HK-2 (cell line): ENCODE results near the gene SH3PXD2B.
"Not testable (repeated sequence)": the region's sequence is repeated elsewhere in the genome, so short reads cannot be mapped to it uniquely, and the experiment has no call there.

ENCODE experiments used
- DNase-seq: peaks from one replicate; pipeline ENCODE4 v3.0.0-alpha.2; 2018; ENCODE audit not compliant: unreplicated experiment

SH3PXD2B gene

DNA sequence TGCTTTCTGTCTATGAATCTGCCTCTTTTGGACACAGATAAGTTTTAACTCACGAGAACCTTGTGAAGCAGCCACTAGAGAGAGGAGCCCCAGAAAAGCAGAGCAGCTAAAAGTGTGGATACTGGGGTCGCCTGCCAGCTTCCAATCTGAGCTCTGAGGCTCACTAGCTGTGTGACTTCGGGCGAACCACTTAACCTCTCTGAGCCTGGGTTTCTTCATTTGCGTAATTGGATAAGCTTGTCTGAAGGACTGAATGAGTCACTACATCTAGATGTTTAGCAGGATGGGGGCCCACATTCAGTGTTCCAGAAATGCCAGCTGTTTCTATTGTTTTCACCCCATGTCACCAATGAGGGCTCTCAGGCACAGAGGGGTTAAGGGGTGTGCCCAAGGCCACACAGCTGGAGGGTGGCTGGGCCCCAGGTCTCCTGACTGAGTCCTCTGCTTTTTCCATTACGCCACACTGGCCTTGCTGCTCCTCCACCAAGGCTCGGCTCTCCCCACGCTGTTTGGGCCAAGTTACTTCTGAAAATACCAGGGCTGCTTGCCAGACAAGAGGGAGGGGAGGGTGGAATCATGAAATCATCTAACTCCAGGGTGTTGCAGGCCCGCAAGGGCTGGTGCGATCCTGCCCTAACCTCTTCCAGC is 36.2 kb downstream of the SH3PXD2B start:
- DNase-seq = no peak

DNA sequence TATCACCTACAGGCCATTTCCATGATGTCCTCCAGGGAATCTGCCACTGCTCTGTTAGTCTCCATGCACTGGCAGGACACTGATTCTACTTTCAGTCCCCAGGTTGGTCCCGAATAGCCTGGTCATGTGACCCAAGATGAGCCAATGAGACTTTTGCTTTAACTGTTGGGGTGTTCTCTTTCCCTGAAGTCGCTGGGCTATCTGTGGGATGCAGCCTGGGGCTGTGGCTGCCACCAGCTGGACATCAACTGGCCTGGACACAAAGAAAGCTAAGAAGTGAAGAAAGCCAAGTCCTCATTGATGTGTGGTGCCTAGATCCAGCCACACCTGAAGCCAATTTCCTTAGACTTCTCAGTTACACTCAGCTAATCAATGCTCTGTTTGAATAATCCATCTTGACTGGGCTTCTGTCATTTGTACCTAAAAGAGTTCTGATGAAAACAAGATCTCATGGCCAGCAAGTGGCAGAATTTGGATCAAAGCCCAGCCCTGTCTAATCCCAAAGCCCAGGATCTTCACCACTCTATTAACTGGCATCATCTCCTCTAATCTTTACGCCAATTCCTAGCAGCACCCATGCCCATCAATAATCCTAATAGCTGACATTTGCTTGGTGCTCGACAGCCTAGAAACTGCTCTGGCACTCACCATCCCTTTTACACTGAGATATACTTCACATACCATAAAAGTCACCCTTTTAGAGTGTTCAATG is 37.0 kb downstream of the SH3PXD2B start:
- DNase-seq = no peak

DNA sequence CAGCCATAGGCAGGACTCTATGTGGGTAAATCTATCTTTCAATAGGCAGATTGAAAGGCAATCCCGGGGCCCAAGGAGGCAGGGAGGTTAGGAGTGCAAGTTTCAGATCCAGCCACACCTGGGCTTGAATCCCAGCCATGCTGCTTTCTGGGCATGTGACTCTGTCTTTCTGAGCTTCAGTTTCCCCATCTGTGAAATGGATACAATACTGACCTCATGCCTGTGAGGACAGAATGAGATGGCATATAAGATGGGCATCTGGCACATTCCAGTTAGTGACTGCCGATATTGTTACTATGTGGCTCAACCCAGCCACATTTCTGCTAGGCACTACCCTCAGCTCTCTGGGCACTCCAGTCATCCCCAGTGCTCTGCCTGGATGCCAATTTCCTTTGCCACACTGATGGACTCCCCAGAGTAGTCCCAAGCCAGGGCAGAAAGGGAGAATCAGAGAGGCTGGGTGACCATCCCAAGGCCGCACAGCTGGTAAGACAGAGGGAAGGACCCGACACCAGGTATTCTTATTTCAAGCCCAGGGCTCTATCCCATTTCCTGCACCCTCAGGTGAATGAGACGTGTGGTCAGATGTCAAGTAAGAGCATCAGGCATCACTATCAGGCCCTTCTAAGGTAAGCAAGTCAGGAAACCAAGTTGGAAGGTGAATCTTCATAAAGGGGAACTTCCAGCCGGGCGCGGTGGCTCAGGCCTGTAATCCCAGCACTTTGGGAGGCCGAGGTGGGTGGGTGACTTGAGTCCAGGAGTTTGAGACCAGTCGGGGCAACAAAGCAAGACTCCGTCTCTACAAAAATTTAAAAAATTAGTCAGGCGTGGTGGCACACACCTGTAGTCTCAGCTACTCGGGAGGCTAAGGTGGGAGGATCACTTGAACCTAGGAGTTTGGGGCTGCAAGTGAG is 38.7 kb downstream of the SH3PXD2B start:
- no peak for DNase-seq

DNA sequence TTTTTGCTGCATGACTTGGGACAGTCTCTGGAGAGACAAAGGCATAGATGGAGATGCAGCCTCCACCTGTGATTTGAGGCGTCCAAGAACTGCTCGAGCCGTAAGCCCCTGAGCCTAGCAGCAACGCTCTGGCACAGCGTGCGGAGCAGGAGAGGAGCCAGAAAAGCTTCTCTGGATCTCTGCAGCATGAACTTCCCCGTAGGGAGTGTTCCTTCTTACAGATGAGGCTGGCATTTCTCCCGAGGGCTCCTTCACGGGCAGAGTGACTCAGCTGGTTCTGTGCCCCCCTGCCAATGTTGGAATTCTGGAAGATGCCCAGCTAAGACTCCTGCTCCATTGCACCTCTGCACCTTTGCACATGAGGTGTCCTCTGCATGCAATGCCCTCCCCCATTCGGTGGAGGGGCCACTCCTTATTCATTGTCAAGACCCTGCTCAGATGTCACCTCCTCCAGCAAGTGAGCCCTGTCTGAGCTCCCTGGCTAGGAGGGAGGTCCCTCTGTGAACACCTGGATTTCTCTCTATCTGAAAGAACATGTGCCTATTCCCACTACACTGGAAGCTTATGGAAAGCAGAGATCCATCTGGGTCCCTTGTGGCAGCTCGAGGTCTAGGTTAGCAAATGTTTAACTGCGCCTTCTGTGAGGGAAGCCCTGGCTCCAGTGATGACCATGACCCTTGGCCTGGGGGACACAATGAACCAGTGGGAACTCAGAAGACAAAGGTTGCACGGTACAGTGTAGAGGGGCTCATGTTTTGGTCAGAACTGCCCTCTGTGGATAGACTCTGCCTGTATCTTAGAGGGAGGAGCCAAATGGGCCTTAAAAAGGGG is 39.6 kb downstream of the SH3PXD2B start:
- DNase-seq = no peak

DNA sequence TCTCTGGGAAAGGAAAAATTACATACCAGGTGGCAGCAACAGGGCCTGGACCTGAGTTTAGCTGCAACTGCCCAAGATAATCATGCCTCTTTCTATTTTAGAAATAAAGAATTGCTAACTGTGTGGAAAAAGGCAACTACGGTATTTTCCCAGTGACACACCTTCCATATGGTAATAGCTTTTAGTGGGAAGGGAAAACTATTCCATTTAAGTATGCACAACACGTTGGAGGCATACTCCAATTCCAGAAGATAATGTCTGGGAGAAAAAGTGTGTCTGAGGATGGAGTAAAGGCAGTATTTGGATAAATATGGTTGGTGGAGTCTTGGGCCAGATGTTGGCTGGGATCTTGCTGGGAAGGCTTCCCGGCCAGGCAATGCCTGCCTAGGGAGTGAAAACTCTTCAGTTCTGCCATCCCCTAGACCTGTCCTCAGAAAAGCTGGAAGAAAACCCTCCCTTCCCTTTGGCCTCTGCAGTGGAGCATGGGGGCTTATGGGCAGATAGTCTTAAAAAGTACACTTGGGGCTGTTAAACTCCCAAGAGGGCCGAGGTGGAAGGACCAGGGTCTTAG is 40.6 kb downstream of the SH3PXD2B start:
- no peak for DNase-seq

DNA sequence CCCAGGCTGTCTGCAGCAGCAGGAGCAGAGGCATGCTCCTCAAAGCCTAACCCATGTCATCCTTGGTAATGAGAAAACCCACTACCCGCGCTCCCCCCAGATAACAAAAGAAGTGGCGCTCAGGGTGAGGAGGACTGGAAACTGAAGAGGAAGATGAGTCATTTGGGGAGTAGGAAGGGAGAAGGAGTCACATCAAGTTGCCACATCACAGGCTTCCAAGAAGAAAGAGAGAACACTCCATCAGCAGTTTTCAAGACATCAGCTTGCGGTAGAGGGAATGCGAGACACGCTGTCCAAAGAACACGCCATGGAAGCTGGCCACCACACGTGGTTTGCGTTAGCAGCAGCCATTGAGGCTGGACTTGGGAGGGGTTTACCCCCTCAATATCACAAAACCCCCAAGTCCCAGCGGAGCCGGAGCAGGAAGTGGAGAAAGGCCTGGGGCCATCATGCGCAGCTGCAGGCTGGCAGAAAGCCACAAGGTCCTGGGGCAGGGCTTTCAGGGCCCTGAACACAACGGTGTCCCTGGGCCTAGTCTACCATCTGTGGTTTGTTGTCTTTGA is 41.5 kb downstream of the SH3PXD2B start:
- no peak for DNase-seq

DNA sequence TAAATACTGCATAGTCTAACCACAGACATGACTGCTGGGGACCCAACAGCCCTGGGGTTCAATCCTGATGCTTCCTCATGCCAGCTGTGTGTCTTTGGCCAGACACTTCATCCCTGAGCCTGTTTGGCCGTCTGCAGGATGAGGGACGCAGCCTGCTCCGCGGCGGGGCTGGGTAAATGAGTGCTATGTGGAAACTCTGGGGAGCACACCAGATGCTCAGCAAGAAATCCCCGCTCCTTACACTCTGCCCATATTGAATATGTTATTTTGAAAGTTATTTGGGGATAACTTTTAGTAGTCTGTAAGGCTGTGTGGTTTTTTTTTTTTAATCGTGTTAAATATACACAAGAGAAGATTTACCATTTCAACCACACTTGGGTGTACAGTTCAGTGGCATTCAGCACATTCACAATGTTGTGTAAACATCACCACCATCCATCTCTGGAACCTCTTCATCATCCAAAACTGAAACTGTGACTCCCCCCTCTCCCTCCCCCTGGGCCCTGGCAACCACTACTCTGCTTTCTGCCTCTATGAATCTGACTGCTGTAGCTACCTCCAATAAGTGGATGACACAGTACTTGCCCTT is 42.7 kb downstream of the SH3PXD2B start:
- no peak for DNase-seq

DNA sequence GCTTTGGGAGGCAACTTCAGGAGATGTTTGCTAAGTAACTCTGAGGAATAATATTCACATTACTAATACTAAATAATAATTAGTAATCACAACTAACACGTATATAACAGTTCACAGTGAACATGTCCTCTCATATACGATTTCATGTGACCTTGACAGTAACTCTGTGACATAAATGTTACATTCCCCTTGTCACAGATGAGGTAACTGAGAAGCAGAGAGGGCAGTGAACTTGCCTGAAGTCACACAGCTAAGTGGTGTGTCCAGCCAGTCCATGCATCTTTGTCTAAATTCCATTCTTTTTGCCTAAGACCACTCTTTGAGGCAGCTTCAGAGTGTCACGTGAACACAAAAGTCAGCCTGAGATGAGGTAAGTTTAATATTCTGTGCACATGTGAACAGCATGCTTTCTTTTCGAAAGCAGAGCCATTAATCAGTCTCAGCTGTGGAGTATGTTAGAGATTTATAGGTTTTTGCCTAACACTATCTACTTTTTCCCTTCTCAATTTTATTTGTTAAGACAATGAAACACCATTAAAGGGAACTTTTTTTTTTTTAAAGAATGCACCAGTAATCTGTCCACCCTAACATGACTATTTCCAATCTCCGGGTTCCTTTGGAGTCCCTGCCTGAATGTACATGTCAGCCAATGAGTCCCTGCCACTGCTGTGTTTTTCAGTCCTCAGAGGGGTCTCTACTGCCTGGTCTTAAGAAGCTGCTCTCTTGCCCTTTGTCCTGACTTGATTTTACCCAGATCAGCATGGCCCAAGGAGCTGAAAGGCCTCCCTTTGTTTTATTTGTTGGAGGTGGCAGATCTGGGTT is 43.5 kb downstream of the SH3PXD2B start:
- no peak for DNase-seq

DNA sequence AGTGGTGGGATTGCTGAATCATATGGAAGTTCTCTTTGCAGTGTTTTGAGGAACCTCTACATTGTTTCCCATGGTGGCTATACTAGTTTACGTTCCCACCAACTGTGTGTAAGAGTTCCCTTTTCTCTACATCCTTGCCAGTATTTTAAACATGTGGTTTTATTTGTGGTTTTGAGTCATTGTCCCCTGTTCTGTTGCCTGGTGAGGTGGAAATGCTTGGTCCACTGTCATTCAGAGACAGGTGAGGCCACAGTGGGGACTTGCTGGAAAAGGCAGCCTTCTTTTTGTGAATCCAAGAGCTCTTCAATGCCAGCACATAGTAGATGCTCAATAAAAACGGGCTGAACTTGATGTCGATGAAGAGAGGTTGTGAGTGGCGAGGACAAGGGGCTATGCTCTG is 44.2 kb downstream of the SH3PXD2B start:
- DNase-seq = no peak

DNA sequence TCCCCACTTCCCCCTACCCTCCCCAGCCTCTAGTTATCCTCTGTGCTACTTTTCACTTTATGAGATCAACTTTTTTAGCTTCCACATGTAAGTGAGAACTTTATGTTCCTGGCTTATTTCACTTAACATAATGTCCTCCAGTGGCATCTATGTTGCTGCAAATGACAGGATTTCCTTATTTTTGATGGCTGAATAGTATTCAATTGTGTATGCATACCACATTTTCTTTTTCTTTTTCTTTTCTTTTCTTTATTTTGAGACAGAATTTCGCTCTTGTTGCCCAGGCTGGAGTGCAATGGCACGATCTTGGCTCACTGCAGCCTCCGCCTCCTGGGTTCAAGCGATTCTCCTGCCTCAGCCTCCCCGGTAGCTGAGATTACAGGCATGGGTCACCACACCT is 44.8 kb downstream of the SH3PXD2B start:
- DNase-seq = not testable (repeated sequence)

DNA sequence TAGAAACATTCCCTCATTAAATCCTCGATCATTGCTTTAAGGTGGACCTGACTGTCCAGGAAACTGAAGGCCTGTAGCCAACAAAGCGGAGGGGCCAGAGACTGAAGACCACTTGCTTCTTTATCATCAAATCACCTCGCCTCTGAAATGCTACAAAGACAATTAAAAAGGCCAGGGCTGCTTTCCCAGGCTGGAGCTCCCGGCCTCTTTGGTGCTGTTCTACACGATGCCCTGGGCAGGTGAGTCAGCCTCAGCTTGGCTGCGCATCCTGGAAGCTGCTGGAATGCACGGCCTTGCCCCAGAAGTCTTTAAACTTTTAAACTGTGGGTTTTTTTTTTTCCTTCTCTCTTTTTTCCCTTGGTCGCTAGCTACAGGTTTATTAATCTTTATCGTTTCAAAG is 46.5 kb downstream of the SH3PXD2B start:
- peak; percentile 32 for DNase-seq

DNA sequence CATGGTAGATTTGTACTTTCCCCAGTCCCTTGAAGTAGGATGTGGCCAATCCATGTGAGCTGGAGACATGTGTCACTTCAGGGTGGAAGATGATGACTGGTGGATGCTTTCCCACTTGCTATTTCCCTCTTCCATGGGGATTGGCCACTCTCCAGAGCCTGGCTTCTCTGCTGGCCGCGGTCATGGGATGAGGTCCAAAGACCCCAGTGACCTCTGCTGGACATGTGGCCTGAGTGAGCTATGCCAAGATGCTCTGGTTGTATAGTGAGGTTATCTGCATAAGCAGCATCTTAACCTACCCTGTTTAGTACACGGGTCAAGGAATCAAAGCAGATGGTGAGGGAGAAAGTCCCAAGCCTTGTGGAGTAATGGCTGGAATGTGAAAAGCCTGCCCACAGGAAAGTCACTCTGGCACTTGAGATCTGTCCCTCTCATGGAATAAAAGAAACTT is 47.1 kb downstream of the SH3PXD2B start:
- no peak for DNase-seq

DNA sequence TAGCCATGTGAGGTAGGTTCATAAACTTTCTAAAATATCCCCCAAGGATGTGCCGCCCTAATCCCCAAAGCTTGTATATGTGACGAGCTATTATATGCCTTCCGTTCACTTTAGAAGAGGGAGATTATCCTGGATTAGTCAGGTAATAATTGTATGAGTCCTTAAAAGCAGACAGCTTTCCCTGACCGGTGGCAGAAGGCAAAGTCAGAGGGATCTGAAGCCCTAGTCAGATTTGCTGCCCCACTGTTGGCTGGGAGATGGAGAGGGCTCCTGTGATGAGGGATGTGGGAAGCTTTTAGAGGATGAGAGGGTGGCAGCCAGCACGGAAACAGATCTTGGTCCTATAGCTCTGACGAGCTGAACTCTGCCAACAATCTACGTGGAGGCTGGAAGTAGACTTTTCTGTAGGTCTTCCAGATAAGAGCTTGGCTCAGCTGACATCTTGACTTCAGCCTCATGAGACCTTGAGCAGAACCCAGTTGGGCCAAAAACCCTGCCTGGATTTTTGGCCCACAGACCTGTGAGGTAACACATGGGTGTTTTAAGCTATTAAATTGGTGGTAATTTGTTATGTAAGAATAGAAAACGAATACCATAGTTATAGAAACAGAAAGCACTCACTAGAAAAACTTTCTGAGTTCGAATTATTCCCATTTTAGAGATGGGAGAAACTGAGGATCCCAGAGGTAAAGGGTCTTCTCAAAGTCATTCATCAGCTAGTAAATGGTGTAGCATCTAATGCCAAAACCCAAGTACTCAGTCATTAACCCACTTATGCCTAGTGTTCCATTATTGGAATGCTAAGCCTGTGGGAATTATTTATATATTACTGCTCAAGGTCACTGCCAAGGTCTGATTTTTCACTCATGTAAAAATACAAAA is 48.9 kb downstream of the SH3PXD2B start:
- DNase-seq = no peak

DNA sequence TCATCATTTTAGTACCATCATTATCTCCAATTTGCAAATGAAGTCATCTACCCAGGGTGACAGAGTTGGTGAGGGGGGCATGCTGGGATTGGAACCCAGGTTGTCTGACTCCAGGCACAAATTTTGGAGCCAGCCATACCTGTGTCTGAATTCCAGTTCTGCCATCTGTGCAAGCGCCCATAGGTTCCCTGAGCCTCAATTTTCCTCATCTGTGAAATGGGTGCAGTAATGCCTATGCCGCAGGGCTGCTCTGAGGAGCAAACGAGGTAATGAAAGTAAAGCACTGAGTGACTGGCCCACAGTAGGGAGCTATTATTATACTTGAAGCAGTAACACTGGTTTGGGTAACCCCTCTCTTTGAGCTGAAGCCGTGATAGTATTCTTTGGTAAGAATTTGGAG is 49.6 kb downstream of the SH3PXD2B start:
- no peak for DNase-seq

DNA sequence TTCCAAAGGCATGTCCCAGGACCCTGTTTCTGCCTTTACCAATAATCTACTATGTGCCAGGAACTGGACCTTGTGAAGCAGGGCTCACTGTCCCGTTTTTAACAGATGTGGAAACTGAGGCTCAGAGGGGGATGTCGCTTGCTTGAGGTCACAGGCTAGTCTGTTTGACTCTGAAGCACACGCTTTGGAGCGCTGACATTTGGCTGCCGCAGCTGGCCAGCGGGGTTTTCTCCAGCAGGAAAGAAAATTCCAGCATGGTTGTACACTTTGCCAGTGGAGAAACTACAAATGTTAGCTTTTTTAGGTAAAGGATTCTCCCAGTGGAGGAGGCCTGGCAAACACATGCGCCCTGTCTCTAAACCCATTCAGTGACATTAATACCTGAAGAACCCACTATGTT is 50.5 kb downstream of the SH3PXD2B start:
- DNase-seq = no peak

DNA sequence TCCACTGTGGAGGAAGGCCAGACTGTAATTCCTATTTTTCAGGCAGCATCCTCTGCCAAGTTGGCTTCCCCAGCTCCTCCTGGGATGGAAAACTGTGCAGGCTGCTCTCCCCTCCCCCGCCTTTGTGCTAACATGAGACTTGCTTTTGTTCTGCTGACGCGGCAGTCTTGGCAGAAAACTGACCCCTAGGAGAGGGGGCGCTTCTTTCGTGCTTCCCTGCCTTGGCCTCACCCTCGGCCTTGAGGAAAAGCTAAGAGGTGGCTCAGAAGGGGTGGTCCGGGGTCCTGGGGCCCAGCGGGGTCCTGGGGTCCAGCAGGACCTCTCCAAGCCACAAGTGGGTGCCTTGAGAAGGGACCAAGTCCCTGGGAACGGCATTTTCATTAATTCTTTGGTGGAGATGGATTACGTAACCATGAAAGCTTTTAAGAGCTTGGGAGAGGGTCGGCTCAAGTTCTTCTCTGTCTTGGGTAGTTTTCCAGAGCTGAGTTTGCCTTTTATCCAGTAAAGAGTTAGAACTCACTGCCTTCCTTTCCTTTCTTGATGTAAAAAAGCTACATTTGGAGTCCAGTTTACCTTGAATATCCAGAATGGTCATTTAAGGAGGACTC is 51.0 kb downstream of the SH3PXD2B start:
- no peak for DNase-seq

DNA sequence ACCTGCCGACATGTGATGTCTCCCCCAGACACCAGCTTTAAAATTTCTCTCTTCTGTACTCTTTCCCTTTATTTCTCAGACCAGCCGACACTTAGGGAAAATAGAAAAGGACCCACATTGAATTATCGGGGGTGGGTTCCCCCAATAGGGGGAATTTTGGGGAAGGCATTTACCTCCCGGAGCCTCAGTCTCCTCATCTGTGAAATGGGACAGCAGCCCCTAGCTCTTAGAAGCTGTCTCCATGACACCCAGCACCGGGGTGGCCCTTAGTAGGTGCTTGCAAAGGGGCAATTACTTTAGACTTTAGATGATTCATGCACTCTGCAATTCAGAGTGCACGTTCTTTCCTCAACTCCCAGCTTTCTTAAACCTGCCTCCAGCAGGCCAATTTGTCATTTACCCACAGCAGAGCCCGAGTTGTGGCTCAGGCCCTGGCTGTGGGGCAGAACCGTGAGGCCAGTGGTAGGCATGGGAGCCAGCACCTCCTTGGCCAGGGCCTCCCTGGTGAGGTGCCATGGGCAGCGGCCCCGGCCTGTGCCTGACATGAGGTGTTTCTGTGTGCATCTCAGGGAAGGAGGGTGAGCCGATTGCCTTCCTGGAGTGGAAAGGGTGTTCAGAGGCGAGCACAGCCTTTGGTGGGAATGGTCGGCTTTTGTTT is 51.7 kb downstream of the SH3PXD2B start:
- no peak for DNase-seq

DNA sequence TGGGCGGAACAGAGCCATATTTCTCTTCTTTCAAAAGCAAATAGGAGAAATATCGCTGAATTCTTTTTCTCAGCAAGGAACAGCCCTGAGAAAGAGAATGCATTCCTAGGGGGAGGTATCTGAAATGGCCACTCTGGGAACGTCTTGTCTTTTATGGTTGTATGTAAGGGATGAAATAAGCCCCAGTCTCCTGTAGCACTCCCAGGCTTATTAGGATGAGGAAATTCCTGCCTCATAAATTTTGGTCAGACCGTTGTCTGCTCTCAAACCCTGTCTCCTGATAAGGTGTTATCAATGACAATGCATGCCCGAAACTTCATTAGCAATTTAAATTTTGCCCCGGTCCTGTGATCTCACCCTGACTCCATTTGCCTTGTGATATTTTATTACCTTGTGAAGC is 52.3 kb downstream of the SH3PXD2B start:
- not testable (repeated sequence) for DNase-seq
